Measurements from ENCODE around the gene LLGL1.

Gene LLGL1

GRCh38 chr17:18225121-18225641 is at the start of gene LLGL1:
Gene LLGL1, plus strand, starts transcription at chr17:18225635. Its CDS starts 48 bp downstream, at chr17:18225683.
- peak; percentile 56 to 79 for DNase-seq

DNA sequence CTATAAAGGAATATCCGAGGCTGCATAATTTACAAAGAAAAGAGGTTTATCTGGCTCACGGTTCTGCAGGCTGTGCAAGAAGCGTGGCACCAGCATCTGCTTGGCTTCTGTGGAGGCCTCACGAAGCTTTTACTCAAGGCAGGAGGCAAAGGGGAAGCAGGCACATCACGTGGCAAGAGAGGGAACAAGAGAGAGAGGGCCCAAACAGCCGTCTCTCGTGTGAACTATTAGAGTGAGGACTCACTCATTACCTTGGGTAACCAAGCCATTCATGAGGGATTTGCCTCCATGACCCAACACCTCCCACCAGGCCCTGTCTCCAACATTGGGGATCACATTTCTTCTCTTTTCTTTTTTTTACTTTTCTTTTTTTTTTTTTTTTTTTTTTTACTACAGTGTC is 49.3 kb upstream of the LLGL1 start:
- DNase-seq = no peak

DNA sequence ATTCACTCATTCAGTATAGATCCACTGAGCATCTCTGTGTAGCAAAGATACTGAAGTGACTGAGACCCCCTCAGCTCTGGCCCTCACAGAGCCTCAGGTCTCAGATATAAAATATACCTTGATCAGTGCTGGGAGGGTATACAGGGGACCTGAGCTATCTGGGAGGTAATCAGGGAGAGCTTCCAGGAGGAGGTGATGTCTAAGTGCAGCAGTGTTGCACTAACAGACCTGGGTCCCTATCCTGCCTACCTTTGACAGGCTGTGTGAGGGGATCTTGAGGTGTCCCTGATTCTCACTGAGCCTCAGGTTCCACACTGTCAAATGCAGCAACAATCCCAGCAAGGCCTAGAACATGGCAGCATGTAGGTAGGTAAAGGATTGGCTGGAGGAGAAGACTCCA is 48.3 kb upstream of the LLGL1 start:
- no peak for DNase-seq

DNA sequence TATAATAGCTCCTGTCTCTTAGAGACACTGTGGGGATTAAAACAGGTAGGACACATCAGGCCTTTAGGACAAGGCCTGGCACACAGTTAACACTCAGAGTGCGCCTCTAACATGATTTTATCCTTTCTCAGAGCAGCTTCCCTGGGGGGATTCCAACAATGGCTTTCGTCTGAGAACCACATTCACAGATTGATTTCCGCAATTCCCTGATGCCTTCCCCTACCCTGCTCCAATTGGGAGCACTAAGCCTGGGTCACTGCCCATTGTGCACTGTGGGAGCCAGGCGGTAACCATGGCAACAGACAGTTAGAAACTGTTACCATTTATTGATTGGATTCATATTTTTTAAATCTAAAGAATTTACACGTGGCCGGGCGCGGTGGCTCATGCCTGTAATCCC is 47.7 kb upstream of the LLGL1 start:
- no peak for DNase-seq

- no peak for DNase-seq
Observed at GRCh38 chr17:18179196-18179595, 46.2 kb upstream of the LLGL1 start.

DNA sequence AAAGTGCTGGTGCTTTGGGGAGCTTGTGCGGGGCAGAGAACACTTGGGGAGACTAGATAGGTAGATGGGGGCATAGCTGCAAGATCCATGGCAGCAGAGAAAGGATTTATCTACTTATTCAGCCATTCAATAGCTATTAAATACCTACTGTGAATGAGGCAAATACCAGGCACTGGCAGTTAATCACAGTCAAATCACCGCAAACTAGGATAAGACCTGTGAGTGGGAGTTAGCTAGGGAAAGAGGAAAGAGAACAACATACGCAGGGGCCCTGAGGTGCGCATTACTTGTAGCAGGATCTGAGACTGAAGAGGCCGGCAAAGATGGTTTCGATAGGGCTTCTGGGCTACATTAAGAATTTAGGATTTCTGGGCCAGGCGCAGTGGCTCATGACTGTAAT is 45.6 kb upstream of the LLGL1 start:
- no peak for DNase-seq

GRCh38 chr17:18181358-18181757 is 44.1 kb upstream of the LLGL1 start:
- DNase-seq = no peak

- DNase-seq = no peak
Observed at GRCh38 chr17:18182110-18182977, 43.1 kb upstream of the LLGL1 start.

DNA sequence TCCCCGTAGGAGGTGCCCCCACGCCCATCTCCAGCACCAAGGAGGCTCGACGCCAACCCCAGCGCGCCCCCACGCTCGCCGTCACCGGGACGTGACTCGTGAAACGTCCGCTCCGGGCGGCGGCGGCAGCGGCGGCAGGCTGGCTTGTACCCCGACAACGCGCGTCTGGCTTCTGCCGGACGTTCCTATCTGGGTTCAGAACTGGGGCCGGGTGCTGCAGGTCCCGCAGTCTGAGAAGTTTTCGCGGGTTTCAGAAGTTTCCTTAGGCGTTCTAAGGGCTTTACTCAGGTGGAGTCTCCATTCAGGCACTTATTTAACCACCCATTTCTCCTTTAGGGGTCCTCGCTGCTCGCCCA is 42.5 kb upstream of the LLGL1 start:
- DNase-seq = peak in 1 of 2 experiments; percentile 38

GRCh38 chr17:18183334-18184142 is 41.9 kb upstream of the LLGL1 start, which contains the start of gene ALKBH5:
Gene ALKBH5, plus strand, starts transcription at chr17:18183828. Its CDS starts 416 bp downstream, at chr17:18184244.
- DNase-seq = peak; percentile 79 to 87

DNA sequence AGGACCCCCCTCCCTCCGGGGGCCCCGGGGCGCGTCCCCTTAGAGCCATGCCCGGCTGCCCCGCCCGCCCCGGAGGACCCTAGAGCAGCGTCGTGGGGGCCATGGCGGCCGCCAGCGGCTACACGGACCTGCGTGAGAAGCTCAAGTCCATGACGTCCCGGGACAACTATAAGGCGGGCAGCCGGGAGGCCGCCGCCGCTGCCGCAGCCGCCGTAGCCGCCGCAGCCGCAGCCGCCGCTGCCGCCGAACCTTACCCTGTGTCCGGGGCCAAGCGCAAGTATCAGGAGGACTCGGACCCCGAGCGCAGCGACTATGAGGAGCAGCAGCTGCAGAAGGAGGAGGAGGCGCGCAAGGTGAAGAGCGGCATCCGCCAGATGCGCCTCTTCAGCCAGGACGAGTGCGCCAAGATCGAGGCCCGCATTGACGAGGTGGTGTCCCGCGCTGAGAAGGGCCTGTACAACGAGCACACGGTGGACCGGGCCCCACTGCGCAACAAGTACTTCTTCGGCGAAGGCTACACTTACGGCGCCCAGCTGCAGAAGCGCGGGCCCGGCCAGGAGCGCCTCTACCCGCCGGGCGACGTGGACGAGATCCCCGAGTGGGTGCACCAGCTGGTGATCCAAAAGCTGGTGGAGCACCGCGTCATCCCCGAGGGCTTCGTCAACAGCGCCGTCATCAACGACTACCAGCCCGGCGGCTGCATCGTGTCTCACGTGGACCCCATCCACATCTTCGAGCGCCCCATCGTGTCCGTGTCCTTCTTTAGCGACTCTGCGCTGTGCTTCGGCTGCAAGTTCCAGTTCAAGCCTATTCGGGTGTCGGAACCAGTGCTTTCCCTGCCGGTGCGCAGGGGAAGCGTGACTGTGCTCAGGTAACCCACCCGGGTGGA is 41.0 kb upstream of the LLGL1 start:
- no peak for DNase-seq

DNA sequence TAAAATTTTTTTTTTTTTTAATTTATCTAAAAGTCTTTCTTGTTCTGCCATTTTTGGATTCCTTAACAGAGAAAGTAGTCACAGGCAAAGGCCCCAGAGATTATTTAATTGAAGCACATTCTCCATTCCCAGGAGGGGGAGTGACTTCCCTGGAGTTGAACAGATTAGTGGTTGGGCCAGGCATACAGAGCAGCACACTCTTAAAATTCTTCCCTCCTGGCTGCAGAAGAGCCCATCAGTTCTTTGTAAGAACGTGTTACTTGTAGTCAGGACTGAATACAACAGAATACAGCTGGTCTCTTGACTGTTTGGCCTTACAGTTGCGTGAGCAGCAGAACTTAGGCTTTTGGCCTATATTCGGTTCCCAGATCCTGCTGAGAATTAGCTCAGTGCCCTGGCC is 40.0 kb upstream of the LLGL1 start:
- DNase-seq = no peak

DNA sequence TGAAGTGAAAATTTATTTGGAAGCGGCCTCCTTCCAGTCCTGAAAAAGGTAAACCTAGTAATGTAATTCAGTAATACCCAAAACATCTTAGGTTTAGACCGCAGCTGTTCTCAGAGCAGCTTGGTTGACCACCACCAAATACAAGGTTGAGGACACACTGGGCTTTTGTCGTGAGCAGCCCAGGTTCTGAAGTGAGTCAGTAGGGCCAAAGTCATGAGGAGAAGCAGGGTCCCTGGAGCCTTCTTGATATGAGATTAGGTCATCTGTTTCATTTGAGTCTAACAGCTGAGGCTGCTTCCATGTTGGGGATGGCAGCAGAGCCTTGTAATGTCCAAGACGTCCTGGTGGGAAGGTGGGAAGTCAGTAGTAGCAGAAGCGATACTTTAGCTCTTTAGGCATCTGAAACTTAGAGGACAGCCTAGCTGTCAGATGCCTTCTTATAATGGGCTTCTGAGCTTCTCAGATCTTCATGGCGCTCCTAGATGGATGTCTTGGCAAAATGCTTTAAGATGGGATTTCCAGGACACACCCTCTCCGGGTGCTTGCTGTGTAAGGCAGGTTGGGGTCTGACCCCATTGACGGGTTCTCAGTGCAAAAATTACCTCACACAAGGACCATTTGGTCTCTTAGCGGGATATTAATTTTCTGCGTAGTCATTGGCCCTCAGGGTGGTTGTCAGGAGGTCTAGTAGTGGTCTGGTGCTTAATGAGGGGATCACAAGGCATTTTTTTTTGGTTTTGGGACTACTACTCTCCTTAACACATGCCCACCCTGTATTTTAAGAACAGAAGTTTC is 39.4 kb upstream of the LLGL1 start:
- DNase-seq = no peak

DNA sequence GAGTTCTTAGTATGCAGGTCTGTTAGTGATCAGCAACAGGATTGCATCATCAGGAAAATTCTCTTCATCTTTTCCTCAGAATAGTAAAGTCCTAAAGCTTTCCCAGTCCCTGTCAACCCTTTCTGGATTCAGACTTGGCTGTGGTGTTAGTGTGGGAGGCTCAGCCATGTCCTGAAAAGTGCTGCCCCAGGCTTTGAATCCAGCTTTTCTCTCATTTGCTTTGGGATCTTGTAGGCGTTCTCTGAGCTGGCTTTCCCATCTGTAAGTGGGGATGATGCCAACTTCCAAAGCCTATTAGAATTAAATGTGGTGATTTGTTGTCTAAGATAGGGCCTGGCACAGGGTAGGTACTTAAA is 38.8 kb upstream of the LLGL1 start:
- no peak for DNase-seq

DNA sequence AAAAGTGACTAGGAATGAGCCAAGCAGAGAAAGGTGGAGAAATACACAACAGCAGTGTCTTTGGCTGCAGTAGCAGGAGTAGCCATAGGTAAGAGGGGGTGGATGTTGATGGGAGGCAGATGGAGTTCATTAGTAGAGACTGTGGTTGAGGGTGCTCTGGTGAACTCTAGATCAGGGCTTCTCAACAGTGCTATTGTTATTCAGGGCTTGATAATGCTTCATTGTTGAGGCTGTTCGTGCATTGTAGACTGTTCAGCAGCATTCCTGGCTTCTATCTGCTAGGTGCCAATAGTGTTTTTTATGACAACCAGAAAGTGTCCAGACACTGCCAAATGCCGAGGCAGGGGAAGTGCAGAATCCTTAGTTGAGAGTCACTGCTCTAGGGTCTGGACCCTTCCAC is 38.2 kb upstream of the LLGL1 start:
- DNase-seq = no peak

DNA sequence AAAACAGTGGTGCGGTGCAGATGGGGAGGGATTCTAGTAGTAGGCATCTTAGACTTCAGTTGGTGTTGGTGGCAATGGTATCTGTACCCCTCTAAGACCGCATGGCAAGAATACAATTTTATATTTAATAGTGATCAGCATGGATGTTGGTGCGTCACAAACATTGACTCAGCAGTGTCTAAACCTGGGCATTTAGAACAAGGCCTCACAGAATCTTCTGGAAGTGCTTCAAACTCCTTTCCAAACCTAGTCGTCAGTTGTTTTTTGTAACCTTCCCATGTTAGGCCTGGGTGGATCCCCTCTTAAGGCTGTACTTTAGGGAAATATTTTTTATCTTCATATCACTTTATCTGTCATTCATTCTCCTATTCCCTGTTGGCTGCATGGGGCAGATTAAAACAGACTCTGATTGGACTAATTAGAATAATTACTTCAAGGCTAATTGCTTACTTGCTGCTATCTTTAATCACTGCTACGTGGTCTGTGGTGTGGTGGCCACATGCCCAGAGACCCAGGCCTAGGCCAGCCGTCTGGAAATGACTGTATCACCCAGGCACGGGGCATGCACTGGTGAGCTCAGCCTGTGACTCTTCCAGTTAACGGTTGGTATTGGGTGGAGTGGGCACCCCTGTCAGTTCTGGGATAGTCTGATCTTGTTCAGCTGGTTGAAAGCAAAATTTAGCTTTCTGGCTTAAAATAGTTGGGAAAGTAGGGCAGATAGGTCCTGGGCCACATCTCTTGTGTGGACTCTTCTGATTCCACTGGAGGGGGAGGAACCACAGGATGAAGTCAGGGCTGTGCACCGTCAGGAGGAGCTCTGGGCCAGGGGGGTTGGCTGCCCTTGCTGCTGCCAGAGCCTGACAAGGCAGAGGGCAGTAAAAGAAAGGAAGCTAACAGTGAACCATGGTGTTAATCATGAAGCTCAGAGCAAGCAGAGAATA is 37.3 kb upstream of the LLGL1 start:
- no peak for DNase-seq

DNA sequence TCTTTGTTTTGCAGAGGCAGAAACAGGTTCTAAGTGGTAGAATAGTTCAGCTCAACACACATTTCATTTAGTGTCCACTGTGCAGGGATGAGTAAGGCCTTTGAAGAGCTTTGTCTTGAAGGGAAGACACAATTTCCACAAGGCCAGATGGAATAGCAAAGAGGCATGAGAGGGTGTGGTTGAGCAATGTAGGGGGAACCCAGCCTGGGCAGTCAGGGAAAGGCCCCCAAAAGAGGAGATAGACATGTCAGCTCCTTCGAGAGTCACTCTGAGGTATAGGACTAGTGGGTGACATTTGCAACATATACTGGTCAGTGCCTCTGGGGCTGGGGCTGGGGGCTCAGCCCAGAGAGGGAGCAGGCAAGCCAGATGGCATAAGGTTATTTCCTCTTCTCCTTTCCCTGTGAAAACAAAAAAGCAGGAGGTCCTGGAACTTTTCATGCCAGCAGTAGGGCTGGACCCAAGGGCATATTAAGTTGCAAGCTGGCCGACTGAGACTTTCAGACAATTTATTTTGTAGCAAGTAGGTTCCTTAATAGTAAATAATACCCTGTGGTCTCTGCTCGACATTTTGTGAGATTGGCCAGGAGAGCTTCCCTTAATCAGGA is 34.7 kb upstream of the LLGL1 start:
- no peak for DNase-seq

DNA sequence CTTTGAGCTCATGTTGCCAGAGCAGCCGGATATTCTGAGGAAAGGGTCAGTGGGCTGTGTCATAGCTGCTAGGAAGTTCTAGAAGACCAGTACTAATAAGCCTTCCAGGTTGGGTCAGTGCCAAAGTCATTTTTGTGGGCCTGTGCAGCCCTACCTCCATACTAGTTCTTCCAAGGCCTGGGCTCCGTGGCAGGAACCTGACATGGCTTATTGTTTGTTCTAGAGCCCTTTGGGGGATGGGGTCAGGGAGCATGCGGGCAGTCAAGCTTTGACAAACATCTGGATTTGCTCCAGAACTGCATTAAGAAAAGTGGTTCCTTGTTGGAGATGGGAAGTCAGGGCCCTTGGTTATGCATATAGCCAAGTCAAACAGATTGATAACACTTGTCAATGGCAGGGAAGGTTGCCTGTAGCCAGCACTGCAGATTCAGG is 34.2 kb upstream of the LLGL1 start:
- DNase-seq = no peak

- no peak for DNase-seq
Observed at GRCh38 chr17:18191967-18192366, 33.5 kb upstream of the LLGL1 start.

DNA sequence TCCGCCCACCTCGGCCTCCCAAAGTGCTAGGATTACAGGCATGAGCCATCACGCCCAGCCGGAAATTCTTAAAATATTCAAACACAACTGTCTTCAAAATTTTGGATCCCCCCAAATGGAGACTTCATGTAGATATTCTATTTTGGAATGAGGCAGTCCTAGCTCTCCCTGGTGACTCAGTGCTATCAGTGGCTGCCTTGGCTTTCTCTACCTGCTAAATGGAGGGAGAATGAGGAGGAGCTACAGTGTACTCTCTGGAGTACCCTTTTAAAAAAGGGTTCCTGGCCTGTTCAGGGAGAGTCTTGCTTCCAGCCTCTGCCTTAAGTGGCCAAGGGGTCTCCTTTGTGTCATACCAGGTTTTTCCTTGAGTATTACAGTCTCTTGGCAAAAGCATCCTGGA is 31.0 kb upstream of the LLGL1 start:
- DNase-seq = no peak
